Measurements from ENCODE around the gene PIP5K1B. TPM values are rescaled to one million over a fixed set of nuclear protein-coding genes. Genes with fewer than 3 reads are reported as not detected.
A peak's percentile ranks its signal among the peaks of the same experiment; 100 is the strongest.

PIP5K1B gene
- total and polyA plus RNA-seq, 2 of the 13 experiments (the other 11 are each of a cell fraction or from before 2014, with no cell fraction given): 15.8 to 17.5 TPM

GRCh38 chr9:69035438-69036308 is 330.6 kb downstream of the PIP5K1B start, which contains the start of gene FXN (continued):
- TF ChIP-seq MLXIP (CRISPR knock-in tag; IDR thresholded peaks at IDR 0.05; ENCODE audit: borderline replicate concordance) (no peak), HINFP (CRISPR knock-in tag; IDR thresholded peaks at IDR 0.05; ENCODE audit: low read depth) (0 out of 2 replicates have a peak, but pooled peaks have one; percentile 3), ZNF841 (CRISPR knock-in tag; IDR thresholded peaks at IDR 0.05; ENCODE audit: borderline replicate concordance) (no peak), REST (IDR thresholded peaks at IDR 0.05; ENCODE audit: borderline replicate concordance in 1 of 2, low read depth in 1 of 2, low read length in 2 of 2) (peak in 1 of 2 experiments; percentile 33; a peak in 1 of 4 replicates), ZBTB8A (CRISPR knock-in tag; IDR thresholded peaks at IDR 0.05; ENCODE audit: borderline replicate concordance, low read depth) (no peak), JARID2 (CRISPR knock-in tag; IDR thresholded peaks at IDR 0.05; ENCODE audit: insufficient replicate concordance) (no peak), ZXDC (CRISPR knock-in tag; IDR thresholded peaks at IDR 0.05) (no peak), TFDP1 (CRISPR knock-in tag; IDR thresholded peaks at IDR 0.05; ENCODE audit: borderline replicate concordance) (peak; percentile 61), ARID2 (CRISPR knock-in tag; IDR thresholded peaks at IDR 0.05; ENCODE audit: borderline replicate concordance) (no peak), ZNF17 (CRISPR knock-in tag; IDR thresholded peaks at IDR 0.05) (no peak), POLR2A (IDR thresholded peaks at IDR 0.05; ENCODE audit: insufficient read depth in 1 of 2, low read depth in 2 of 2, low read length in 2 of 2) (peak; percentile 55 to 64), ATF1 (CRISPR knock-in tag; IDR thresholded peaks at IDR 0.05) (no peak), PHB2 (IDR thresholded peaks at IDR 0.05; ENCODE audit: partially characterized antibody) (no peak), TBX2 (CRISPR knock-in tag; IDR thresholded peaks at IDR 0.05; ENCODE audit: borderline replicate concordance) (0 out of 2 replicates have a peak, but pooled peaks have one; percentile 26), ZNF160 (CRISPR knock-in tag; IDR thresholded peaks at IDR 0.05) (peak; percentile 62; the same call in 1 of the 2 replicates)
